Activated T-cell treated with anti-CD3 and anti-CD28 coated beads, Interleukin-2, amount 50 U/mL, for 4 hours (primary cell): ENCODE measurements around the gene MAD1L1. TPM values are rescaled to one million over a fixed set of nuclear protein-coding genes. Genes with fewer than 3 reads are reported as not detected.
"Not testable (repeated sequence)": the region's sequence is repeated elsewhere in the genome, so short reads cannot be mapped to it uniquely, and the experiment has no call there.

Source experiments
- ATAC-seq, 2 donors: fragments of 200-7000 bp; cut with Tn5 transposase; one replicate each; pipeline ENCODE4 v1.10.0; 2021
- DNase-seq: peaks from one replicate; pipeline ENCODE4 v3.0.0-alpha.2; 2020
- H3K27me3 Mint-ChIP-seq: one replicate; pipeline ENCODE4 v1.8.0; 2021; ENCODE audit warnings: low read depth, mixed read lengths
- H3K36me3 Mint-ChIP-seq: one replicate; pipeline ENCODE4 v1.8.0; 2022; ENCODE audit warnings: mixed read lengths; ENCODE audit not compliant: insufficient read depth
- H3K4me1 Mint-ChIP-seq: one replicate; pipeline ENCODE4 v1.8.0; 2021; ENCODE audit warnings: low read depth, mixed read lengths
- H3K4me3 Mint-ChIP-seq: one replicate; pipeline ENCODE4 v1.8.0; 2021; ENCODE audit warnings: mild to moderate bottlenecking, moderate library complexity, mixed read lengths
- H3K9me3 Mint-ChIP-seq: one replicate; pipeline ENCODE4 v1.8.0; 2021; ENCODE audit warnings: mixed read lengths
- total RNA-seq, 3 donors: library from RNA; stranded (reverse); gene quantifications; one replicate each; pipeline ENCODE4 v1.2.1, GENCODE V29; 2021

Gene MAD1L1
- total RNA-seq, 3 donors from 2014 or later = 55.8 to 59.4 (median 57.9) TPM

DNA sequence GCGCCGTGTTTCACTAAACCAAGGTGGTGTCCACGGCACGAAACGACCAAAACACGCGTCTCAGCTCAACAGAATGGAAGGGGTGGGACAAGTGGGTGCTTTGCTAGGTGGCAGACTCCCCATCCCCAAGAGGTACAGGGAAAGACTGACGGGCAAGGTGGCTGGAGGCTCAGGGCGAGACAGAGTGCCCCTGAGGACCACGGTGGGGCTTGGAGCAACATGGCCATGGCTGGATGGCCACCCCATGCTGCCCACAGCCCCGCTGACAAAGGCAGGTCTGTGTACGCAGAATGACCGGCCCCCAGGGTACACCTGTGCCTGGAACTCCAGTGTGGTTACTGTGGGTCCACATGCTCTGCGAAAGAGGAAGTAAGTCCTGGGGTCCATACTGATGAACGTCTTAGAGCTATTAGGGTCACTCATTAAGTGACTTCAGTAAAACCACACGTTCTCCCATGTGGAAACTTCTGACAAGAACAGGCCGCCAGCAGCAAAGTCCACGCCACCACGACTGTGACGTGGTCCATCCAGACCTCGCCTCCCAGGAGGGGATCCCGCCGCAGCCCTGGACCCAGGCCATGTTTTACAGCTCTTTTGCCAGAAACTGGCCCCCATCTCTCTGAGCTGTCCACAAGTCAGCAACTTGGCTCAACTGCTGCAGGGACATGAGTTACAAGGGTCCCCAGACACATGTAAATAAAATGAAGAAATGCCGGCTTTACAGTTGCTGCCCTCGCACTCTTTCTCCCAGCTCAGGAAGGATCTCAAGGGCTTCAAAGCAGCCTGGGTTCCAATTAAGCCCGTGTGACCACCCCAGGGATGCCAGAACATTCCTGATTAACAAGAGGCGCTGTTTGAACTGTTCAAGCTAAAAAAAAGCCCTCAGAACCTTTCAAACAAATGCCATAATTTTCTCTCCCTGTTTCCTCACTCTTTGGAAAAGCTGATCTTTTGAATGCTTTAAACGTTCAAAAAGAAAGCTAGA is 66.8 kb downstream of the MAD1L1 start:
- Mint-ChIP-seq H3K36me3 (peaks cover 12% of the 10 kb centered on the region), H3K4me1 (no peaks in the 10 kb centered on the region), H3K4me3 (no peak overlapping the region), H3K9me3 (no peaks in the 10 kb centered on the region), H3K27me3 (no peaks in the 10 kb centered on the region)
- DNase-seq (no peak), ATAC-seq (no peak)

DNA sequence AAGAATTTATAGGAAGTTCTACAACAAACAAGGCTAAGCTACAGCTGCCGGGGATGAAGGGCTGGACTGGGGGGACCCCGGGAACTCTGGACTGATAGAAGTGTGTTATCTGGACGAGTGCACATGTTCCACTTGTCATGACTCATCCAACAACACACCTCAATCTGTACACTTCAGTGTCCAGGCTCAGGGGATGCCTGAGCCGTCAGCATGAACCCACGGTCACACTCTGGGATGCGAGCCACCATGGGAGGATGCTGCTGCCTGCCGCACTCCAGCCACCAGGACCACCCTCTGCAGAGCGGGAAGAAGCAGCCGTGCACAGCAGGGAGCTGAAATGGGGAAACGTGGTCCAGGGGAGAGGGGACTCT is 67.5 kb downstream of the MAD1L1 start:
- ATAC-seq (no peak), DNase-seq (no peak)
- Mint-ChIP-seq H3K27me3 (no peaks in the 10 kb centered on the region), H3K36me3 (peaks cover 9% of the 10 kb centered on the region), H3K9me3 (no peaks in the 10 kb centered on the region), H3K4me1 (no peaks in the 10 kb centered on the region), H3K4me3 (no peak overlapping the region)

- Mint-ChIP-seq H3K4me3 (no peak overlapping the region), H3K36me3 (peaks cover 6% of the 10 kb centered on the region), H3K4me1 (no peaks in the 10 kb centered on the region), H3K27me3 (no peaks in the 10 kb centered on the region), H3K9me3 (no peaks in the 10 kb centered on the region)
- DNase-seq (no peak), ATAC-seq (no peak)
Observed at GRCh38 chr7:2164646-2165045, 68.1 kb downstream of the MAD1L1 start.

GRCh38 chr7:2163600-2164555 is 68.9 kb downstream of the MAD1L1 start:
- ATAC-seq = no peak
- H3K4me3 Mint-ChIP-seq = no peak overlapping the region
- no peak for DNase-seq
- no peaks in the 10 kb centered on the region for H3K9me3 Mint-ChIP-seq
- peaks cover 7% of the 10 kb centered on the region for H3K36me3 Mint-ChIP-seq
- no peaks in the 10 kb centered on the region for H3K27me3 Mint-ChIP-seq
- H3K4me1 Mint-ChIP-seq = no peaks in the 10 kb centered on the region

DNA sequence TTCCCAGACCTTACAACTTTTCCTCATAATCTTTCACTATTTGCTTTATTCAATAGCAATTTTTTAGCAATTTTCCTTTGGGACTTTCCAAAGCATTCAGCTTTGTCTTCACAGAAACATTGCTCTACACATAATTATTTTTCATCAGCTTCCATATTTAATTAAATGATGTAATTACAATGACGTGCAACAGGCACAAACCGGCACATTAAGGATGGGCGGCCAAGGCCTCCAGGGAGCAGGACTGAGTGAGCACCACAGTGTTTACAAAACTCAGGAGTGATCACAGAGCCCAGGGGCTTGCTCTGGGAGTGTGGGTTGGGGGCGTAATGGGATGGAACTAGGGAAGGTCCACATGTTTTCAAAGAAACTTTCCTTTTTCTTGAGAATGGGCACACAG is 69.8 kb downstream of the MAD1L1 start:
- Mint-ChIP-seq H3K9me3 (no peaks in the 10 kb centered on the region), H3K4me3 (no peak overlapping the region), H3K36me3 (peaks cover 7% of the 10 kb centered on the region), H3K27me3 (no peaks in the 10 kb centered on the region), H3K4me1 (no peaks in the 10 kb centered on the region)
- DNase-seq (no peak), ATAC-seq (no peak)

GRCh38 chr7:2162004-2162902 is 70.5 kb downstream of the MAD1L1 start:
- not testable (repeated sequence) for ATAC-seq

DNA sequence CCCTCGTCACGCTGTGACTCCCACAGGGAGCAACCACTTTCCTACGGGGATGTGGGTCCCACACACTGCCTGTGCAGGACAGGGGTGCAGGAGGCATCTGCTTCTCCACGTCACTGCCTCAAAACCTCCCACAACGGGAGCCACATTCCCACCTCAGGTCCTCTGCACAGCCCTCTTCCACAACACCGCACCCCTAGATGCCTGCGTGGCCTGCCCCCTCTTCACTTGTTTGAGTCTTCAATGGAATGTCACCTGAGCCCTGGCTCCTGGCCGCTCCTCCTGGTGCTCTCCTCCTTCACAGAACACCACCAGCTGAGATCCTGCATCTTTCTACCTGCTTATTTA is 73.6 kb downstream of the MAD1L1 start:
- DNase-seq (no peak), ATAC-seq (no peak)
- no peaks in the 10 kb centered on the region for H3K9me3 Mint-ChIP-seq
- H3K4me1 Mint-ChIP-seq = no peaks in the 10 kb centered on the region
- peaks cover 7% of the 10 kb centered on the region for H3K36me3 Mint-ChIP-seq
- H3K4me3 Mint-ChIP-seq = no peak overlapping the region
- H3K27me3 Mint-ChIP-seq = no peaks in the 10 kb centered on the region

More at GRCh38 chr7:2162004-2162902, 70.5 kb downstream of the MAD1L1 start:
- not testable (repeated sequence) for H3K4me3 Mint-ChIP-seq, H3K4me1 Mint-ChIP-seq, H3K27me3 Mint-ChIP-seq, H3K9me3 Mint-ChIP-seq, H3K36me3 Mint-ChIP-seq, DNase-seq

DNA sequence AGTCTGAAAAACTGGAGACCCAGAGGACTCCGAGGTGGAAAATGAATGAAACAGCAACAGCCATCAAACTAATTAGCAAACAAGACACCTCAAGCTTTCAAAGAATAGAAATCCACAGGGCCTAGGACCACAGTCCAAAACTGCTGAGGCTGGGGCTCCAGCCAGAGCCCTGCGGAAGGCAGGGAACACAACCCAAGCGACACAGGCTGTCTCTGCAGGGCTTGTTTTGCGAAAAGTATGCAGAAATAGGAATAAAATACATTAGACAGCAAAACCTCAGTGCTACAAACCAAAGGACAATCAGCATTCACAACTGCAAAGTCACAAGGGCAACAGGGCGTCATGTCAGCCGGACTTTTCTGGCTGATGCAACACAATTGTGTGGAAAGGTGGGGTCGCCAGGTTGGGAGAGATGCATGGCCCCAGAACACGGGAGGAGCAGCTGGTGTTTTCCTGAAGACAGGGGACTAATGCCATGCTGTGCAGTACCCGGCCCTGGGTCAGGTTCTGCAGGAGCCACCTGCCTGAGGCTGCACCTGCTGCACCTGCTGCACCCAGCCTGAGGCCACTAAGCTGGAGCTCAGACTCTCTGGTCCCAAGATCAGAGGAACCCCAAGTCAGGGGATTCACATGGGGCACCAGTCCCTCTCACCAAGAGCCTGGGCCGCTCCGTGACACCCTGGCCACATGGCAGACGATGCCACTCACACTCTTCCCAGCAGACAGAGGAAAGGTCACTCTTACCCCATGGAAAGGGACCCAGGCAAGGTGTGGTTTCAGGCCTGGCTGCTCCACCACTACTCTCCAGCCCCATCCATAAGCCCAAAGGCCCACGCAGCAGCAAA is 74.2 kb downstream of the MAD1L1 start:
- ATAC-seq = no peak
- H3K9me3 Mint-ChIP-seq = no peaks in the 10 kb centered on the region

DNA sequence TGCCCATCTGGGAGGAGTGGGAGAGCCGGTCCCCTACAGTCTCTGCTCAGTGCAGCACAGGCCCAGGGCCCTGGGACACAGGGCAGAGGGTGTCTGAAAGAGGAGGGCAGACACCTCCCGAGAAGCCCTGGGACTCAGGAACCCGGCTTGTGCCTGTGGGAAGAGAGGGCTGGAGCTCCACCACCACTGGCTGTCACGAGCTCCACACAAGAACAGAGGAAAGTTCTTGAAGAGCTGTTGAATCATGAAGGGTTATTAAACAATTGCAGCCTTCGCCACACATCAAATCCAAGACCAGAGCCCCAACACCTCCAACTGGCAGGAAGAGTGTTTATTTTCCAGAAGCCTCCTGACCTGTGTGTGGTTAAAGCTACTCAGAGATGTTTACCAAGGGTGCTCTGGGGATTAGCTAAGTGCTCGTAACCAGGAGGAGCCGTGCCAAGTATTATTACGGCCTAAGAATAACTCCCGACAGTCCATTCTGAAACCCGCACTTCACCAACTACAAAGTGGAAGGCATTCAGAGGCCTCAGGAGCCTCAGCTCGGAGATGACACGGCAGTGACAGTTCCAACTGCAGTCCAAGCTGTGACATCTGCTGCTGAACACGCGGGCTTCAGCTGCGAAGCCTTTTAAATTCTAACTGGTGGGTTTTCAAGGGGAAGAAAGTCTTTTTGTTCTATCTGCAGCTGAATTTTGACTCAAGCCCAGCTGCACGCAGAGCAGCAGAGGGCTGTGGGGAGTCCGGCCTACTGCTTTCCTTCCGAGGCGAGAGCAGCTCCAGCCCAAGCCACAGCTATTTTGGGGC is 75.1 kb downstream of the MAD1L1 start:
- H3K9me3 Mint-ChIP-seq = no peaks in the 10 kb centered on the region
- H3K4me1 Mint-ChIP-seq = no peaks in the 10 kb centered on the region
- H3K36me3 Mint-ChIP-seq = peaks cover 8% of the 10 kb centered on the region
- no peak overlapping the region for H3K4me3 Mint-ChIP-seq
- ATAC-seq = no peak
- no peak for DNase-seq
- no peaks in the 10 kb centered on the region for H3K27me3 Mint-ChIP-seq

More for the DNA sequence above, 74.2 kb downstream of the MAD1L1 start:
- Mint-ChIP-seq H3K36me3 (peaks cover 7% of the 10 kb centered on the region), H3K27me3 (no peaks in the 10 kb centered on the region), H3K4me3 (no peak overlapping the region), H3K4me1 (no peaks in the 10 kb centered on the region)
- DNase-seq = no peak

GRCh38 chr7:2156756-2157472 is 75.8 kb downstream of the MAD1L1 start:
- DNase-seq (no peak), ATAC-seq (no peak)
- Mint-ChIP-seq H3K4me1 (no peaks in the 10 kb centered on the region), H3K36me3 (peaks cover 8% of the 10 kb centered on the region), H3K4me3 (no peak overlapping the region), H3K27me3 (no peaks in the 10 kb centered on the region), H3K9me3 (no peaks in the 10 kb centered on the region)

DNA sequence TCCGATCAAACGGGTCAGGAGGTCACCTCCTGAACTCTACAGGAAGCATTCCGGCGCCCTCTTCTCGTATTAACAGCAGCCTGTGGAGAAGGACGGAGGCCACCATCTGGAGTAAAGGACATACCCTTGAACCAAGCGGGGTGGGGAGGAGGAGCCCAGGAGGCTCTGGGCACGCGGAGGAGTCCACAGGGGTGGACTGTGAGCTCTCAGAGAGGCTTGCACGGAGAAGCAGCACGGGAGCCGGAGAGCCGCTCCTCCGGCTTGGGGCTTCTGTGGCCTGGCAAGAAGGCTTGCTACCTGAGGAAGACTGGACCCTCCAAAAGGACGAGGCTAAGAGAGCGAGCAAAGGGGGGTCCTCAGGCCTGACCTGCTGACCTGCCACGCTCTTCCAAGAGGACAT is 77.9 kb downstream of the MAD1L1 start:
- DNase-seq = no peak
- Mint-ChIP-seq H3K4me1 (no peaks in the 10 kb centered on the region), H3K27me3 (no peaks in the 10 kb centered on the region), H3K4me3 (no peak overlapping the region), H3K9me3 (no peaks in the 10 kb centered on the region), H3K36me3 (peaks cover 8% of the 10 kb centered on the region)
- no peak for ATAC-seq

GRCh38 chr7:2154121-2154520 is 78.6 kb downstream of the MAD1L1 start:
- peaks cover 6% of the 10 kb centered on the region for H3K36me3 Mint-ChIP-seq
- H3K9me3 Mint-ChIP-seq = no peaks in the 10 kb centered on the region
- H3K4me3 Mint-ChIP-seq = no peak overlapping the region
- H3K27me3 Mint-ChIP-seq = no peaks in the 10 kb centered on the region
- ATAC-seq (no peak), DNase-seq (no peak)
- no peaks in the 10 kb centered on the region for H3K4me1 Mint-ChIP-seq
